SK-N-SH (cell line): ENCODE data around the gene SARS2. TPM values are rescaled to one million over a fixed set of nuclear protein-coding genes. Genes with fewer than 3 reads are reported as not detected.

ENCODE experiments used
- CTCF ChIA-PET: fragments of 300-600, 350-600 bp; formaldehyde crosslinking; extraction: SDS; loops from one replicate; lab custom pipeline; 2021; lab: Yijun Ruan, JAX
- POLR2A ChIA-PET: fragments of 350-600 bp; sonication (Branson Sonifier 250); formaldehyde crosslinking; extraction: SDS; loops from one replicate; lab custom pipeline; 2020; ENCODE audit warnings: antibody characterized with exemption, inconsistent platforms; lab: Yijun Ruan, JAX
- DNase-seq: peaks from one replicate; pipeline ENCODE4 v3.0.0; 2012
- H2AFZ ChIP-seq: fragments of 200-600 bp; sonication (generic); 2 replicates; pipeline ENCODE4 v1.8.1; 2016; ENCODE audit warnings: antibody characterized with exemption, mild to moderate bottlenecking, low read depth
- H3F3A ChIP-seq: fragments of 200-600 bp; sonication (generic); replicated peaks from 2 replicates; pipeline ENCODE3; 2016; ENCODE audit warnings: antibody characterized with exemption, mild to moderate bottlenecking; ENCODE audit not compliant: insufficient read depth
- H3K27ac ChIP-seq, 2 experiments: fragments of 200-500 bp in 1 of 2; fragments of 200-600 bp in 1 of 2; sonication (Bioruptor generic) in 1 of 2; sonication (generic), shearing (Covaris generic) in 1 of 2; 2 replicates each; pipeline versions ENCODE4 v1.5.1 to v1.6.1; 2014 to 2016; ENCODE audit warnings: low read depth in 2 of 2, inconsistent platforms in 1 of 2, low read length in 1 of 2, mild to moderate bottlenecking in 1 of 2, mixed read lengths in 1 of 2
- H3K27me3 ChIP-seq: fragments of 200-600 bp; sonication (generic), shearing (Covaris generic); 2 replicates; pipeline ENCODE4 v1.6.1; 2016; ENCODE audit warnings: mixed run types; ENCODE audit not compliant: insufficient read depth
- H3K36me3 ChIP-seq, 2 experiments: fragments of 200-500 bp in 1 of 2; fragments of 200-600 bp in 1 of 2; sonication (Bioruptor generic) in 1 of 2; sonication (generic) in 1 of 2; replicated peaks in 1 of 2; 2 replicates each; pipeline versions ENCODE3 to v1.5.1; 2014 to 2016; ENCODE audit warnings: low read length in 1 of 2, mild to moderate bottlenecking in 1 of 2; ENCODE audit not compliant: insufficient read depth in 2 of 2, control insufficient read depth in 1 of 2
- H3K4me1 ChIP-seq, 2 experiments: fragments of 200-500 bp in 1 of 2; fragments of 200-600 bp in 1 of 2; sonication (Bioruptor generic) in 1 of 2; sonication (generic), shearing (Covaris generic) in 1 of 2; 2 replicates each; pipeline versions ENCODE4 v1.5.1 to v1.6.1; 2014 to 2016; ENCODE audit warnings: low read depth in 1 of 2, low read length in 1 of 2, mixed run types in 1 of 2; ENCODE audit not compliant: insufficient read depth in 2 of 2, control insufficient read depth in 1 of 2
- H3K4me2 ChIP-seq: fragments of 200-600 bp; sonication (generic), shearing (Covaris generic); 2 replicates; pipeline ENCODE4 v1.6.1; 2017; ENCODE audit warnings: mixed run types
- H3K4me3 ChIP-seq, 2 experiments: fragments of 200-500 bp in 1 of 2; fragments of 200-600 bp in 1 of 2; sonication (Bioruptor generic) in 1 of 2; sonication (generic), shearing (Covaris generic) in 1 of 2; 2 replicates each; pipeline versions ENCODE4 v1.5.1 to v1.8.1; 2014 to 2016; ENCODE audit warnings: low read depth in 2 of 2, inconsistent platforms in 1 of 2, low read length in 1 of 2, mild to moderate bottlenecking in 1 of 2, mixed read lengths in 1 of 2, moderate library complexity in 1 of 2
- H3K79me2 ChIP-seq: fragments of 200-600 bp; sonication (generic); 2 replicates; pipeline ENCODE4 v1.8.1; 2017; ENCODE audit warnings: mild to moderate bottlenecking; ENCODE audit not compliant: insufficient read depth
- H3K9ac ChIP-seq: fragments of 200-600 bp; sonication (generic); 2 replicates; pipeline ENCODE4 v1.6.1; 2017; ENCODE audit warnings: mixed run types
- H3K9me2 ChIP-seq: fragments of 200-600 bp; sonication (generic); 2 replicates; pipeline ENCODE4 v1.6.1; 2017; ENCODE audit warnings: mixed run types
- H3K9me3 ChIP-seq: fragments of 200-600 bp; sonication (generic); 2 replicates; pipeline ENCODE4 v1.6.1; 2017; ENCODE audit warnings: mixed run types, mild to moderate bottlenecking, moderate library complexity
- H4K20me1 ChIP-seq: fragments of 200-600 bp; sonication (generic); 2 replicates; pipeline ENCODE4 v1.6.1; 2017; ENCODE audit warnings: mild to moderate bottlenecking, mixed run types; ENCODE audit not compliant: insufficient read depth
- CHD2 ChIP-seq: fragments of 150-350 bp; IDR thresholded peaks from 2 replicates; pipeline ENCODE4 v1.6.1; 2018; ENCODE audit warnings: low read length; ENCODE audit not compliant: partially characterized antibody
- EP300 ChIP-seq, 2 experiments: IDR thresholded peaks; 2 replicates each; pipeline versions ENCODE4 v1.4.0 to v1.6.1; 2012; ENCODE audit warnings: borderline replicate concordance in 1 of 2, low read depth in 1 of 2, low read length in 1 of 2
- FOSL2 ChIP-seq: IDR thresholded peaks from 2 replicates; pipeline ENCODE4 v1.4.0; 2012; ENCODE audit warnings: low read depth, mild to moderate bottlenecking, moderate library complexity, borderline replicate concordance
- GATA2 ChIP-seq: sonication (generic); formaldehyde crosslinking; IDR thresholded peaks from 2 replicates; pipeline ENCODE4 v1.5.0; 2020; ENCODE audit warnings: mild to moderate bottlenecking, missing genetic modification reagents
- MEF2A ChIP-seq: IDR thresholded peaks from 2 replicates; pipeline ENCODE4 v1.4.0; 2012; ENCODE audit warnings: low read depth, borderline replicate concordance
- NFIC ChIP-seq: IDR thresholded peaks from 2 replicates; pipeline ENCODE4 v1.4.0; 2012; ENCODE audit warnings: borderline replicate concordance
- NRF1 ChIP-seq: IDR thresholded peaks from 2 replicates; pipeline ENCODE4 v1.6.1; 2012; ENCODE audit warnings: low read depth, mild to moderate bottlenecking, low read length
- RAD21 ChIP-seq: IDR thresholded peaks from 2 replicates; pipeline ENCODE4 v1.6.1; 2012; ENCODE audit warnings: mild to moderate bottlenecking, low read length
- RFX5 ChIP-seq: IDR thresholded peaks from 2 replicates; pipeline ENCODE4 v1.6.1; 2012; ENCODE audit warnings: mild to moderate bottlenecking, improper control_type of control experiment, low read length
- RXRA ChIP-seq: IDR thresholded peaks from 2 replicates; pipeline ENCODE4 v1.4.0; 2012; ENCODE audit warnings: low read depth, mild to moderate bottlenecking, borderline replicate concordance
- SIN3A ChIP-seq: IDR thresholded peaks from 2 replicates; pipeline ENCODE4 v1.6.1; 2012; ENCODE audit warnings: low read depth, mild to moderate bottlenecking, low read length, moderate library complexity, borderline replicate concordance
- TCF12 ChIP-seq: IDR thresholded peaks from 2 replicates; pipeline ENCODE4 v1.4.0; 2012
- TEAD4 ChIP-seq: IDR thresholded peaks from 2 replicates; pipeline ENCODE4 v1.4.0; 2012; ENCODE audit warnings: mild to moderate bottlenecking, borderline replicate concordance; ENCODE audit not compliant: insufficient read depth
- WGBS: methylation state at CpG from one replicate; pipeline ENCODE4 v1.1.6; 2017; ENCODE audit warnings: low lambda C conversion rate; 5-methylcytosine and 5-hydroxymethylcytosine counted together
- polyA plus RNA-seq, 3 experiments: library from polyadenylated mRNA; depleted of rRNA; stranded (reverse); fragments of >200 nt; gene quantifications; 2 replicates each; pipeline ENCODE4 v1.2.3, GENCODE V29; 2012
- TF ChIP-seq, protein P1 (sequence below): IDR thresholded peaks from 2 replicates; pipeline ENCODE4 v1.6.1; 2012; ENCODE audit warnings: mild to moderate bottlenecking, low read depth, low read length, moderate library complexity
- TF ChIP-seq, protein P2 (sequence below): IDR thresholded peaks from 2 replicates; pipeline ENCODE4; 2012
- TF ChIP-seq, protein P3 (sequence below): fragments of 150-350 bp; IDR thresholded peaks from 2 replicates; pipeline ENCODE4 v1.6.1; 2016; ENCODE audit warnings: mild to moderate bottlenecking, low read depth, low read length

Gene SARS2
- polyA plus RNA-seq, 1 of the 3 experiments (the other 2 are of a cell fraction): 36.5 TPM

DNA sequence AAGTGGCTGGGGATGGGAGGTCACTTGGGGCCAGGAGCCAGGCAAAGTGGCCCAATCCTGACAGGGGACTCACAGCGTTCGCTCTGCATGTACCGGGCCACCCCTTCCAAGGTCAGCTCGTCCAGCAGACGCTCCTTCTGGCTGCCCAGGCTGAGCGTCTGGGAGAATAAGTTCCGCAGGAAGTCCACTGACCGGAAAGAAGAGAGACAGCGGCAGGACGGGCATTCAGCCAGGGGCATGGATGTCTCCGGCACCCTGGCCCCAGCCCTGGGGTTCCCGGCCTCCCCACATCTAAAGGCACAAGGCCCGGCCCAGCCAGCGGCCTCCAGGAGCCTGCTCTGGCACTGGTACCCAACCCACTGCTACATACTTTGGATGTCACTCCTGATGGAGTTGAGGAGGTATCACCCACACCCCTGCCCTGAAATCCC, 37.2 kb downstream of the SARS2 start:
- ChIA-PET POLR2A (interaction anchor here (1.2 kb wide), 1 partner anchor 14 kb away, joined by 3 read pairs; no protein-coding TSS in a partner anchor), CTCF (interaction anchor here (2.0 kb wide), 1 partner anchor 37 kb away, joined by 5 read pairs; the partner anchor contains the start of genes MRPS12 and SARS2)

DNA sequence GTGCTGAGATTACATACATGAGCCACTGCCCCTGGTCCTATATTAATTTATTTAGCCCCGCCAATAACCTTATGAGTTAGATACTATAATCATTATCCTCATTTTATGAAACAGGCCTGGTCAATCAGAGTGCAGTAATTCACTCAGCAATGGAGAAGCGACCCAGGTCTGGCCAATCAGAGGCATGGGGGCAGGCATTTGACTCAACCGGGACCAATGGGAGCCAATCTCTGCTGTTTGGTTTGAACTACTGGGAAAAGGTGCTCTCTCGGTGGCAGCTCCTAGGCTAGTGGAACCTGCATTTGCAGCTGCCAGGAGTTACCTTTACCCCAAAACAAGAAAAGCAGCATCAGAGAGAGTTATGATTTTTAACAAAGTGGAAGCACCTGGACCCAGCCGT, 37.7 kb downstream of the SARS2 start:
- no peak for DNase-seq
- WGBS: 93% methylated on average over 5 of the region's 5 CpGs
- POLR2A ChIA-PET: no interaction called here
- no peak overlapping the region for H3K4me3 ChIP-seq
- H3K27me3 ChIP-seq: no peaks in the 10 kb centered on the region
- no peak overlapping the region for H3K9ac ChIP-seq
- H3K36me3 ChIP-seq: peaks cover 0 to 8% of the 10 kb centered on the region in 2 experiments
- H2AFZ ChIP-seq: no peak overlapping the region
- no peaks in the 10 kb centered on the region for H4K20me1 ChIP-seq
- no peaks in the 10 kb centered on the region for H3K9me3 ChIP-seq
- TF ChIP-seq MEF2A: no peak
- TF ChIP-seq RAD21: no peak
- no peak for TF ChIP-seq RFX5
- TF ChIP-seq, protein P1, sequence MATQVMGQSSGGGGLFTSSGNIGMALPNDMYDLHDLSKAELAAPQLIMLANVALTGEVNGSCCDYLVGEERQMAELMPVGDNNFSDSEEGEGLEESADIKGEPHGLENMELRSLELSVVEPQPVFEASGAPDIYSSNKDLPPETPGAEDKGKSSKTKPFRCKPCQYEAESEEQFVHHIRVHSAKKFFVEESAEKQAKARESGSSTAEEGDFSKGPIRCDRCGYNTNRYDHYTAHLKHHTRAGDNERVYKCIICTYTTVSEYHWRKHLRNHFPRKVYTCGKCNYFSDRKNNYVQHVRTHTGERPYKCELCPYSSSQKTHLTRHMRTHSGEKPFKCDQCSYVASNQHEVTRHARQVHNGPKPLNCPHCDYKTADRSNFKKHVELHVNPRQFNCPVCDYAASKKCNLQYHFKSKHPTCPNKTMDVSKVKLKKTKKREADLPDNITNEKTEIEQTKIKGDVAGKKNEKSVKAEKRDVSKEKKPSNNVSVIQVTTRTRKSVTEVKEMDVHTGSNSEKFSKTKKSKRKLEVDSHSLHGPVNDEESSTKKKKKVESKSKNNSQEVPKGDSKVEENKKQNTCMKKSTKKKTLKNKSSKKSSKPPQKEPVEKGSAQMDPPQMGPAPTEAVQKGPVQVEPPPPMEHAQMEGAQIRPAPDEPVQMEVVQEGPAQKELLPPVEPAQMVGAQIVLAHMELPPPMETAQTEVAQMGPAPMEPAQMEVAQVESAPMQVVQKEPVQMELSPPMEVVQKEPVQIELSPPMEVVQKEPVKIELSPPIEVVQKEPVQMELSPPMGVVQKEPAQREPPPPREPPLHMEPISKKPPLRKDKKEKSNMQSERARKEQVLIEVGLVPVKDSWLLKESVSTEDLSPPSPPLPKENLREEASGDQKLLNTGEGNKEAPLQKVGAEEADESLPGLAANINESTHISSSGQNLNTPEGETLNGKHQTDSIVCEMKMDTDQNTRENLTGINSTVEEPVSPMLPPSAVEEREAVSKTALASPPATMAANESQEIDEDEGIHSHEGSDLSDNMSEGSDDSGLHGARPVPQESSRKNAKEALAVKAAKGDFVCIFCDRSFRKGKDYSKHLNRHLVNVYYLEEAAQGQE: no peak
- TF ChIP-seq EP300 (IDR thresholded peaks at IDR 0.05; ENCODE audit: borderline replicate concordance in 1 of 2, low read depth in 1 of 2, low read length in 1 of 2): no peak
- TF ChIP-seq FOSL2: no peak
- TF ChIP-seq NRF1: no peak
- TF ChIP-seq GATA2: no peak
- TF ChIP-seq SIN3A: no peak
- TF ChIP-seq RXRA: no peak
- TF ChIP-seq, protein P2, sequence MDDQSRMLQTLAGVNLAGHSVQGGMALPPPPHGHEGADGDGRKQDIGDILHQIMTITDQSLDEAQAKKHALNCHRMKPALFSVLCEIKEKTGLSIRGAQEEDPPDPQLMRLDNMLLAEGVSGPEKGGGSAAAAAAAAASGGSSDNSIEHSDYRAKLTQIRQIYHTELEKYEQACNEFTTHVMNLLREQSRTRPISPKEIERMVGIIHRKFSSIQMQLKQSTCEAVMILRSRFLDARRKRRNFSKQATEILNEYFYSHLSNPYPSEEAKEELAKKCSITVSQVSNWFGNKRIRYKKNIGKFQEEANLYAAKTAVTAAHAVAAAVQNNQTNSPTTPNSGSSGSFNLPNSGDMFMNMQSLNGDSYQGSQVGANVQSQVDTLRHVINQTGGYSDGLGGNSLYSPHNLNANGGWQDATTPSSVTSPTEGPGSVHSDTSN: no peak
- TF ChIP-seq NFIC: no peak
- TF ChIP-seq TCF12: no peak
- no peak for TF ChIP-seq TEAD4
- TF ChIP-seq CHD2: no peak
- TF ChIP-seq, protein P3, sequence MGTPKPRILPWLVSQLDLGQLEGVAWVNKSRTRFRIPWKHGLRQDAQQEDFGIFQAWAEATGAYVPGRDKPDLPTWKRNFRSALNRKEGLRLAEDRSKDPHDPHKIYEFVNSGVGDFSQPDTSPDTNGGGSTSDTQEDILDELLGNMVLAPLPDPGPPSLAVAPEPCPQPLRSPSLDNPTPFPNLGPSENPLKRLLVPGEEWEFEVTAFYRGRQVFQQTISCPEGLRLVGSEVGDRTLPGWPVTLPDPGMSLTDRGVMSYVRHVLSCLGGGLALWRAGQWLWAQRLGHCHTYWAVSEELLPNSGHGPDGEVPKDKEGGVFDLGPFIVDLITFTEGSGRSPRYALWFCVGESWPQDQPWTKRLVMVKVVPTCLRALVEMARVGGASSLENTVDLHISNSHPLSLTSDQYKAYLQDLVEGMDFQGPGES: no peak
- no peak overlapping the region for H3K4me2 ChIP-seq
- H3K9me2 ChIP-seq: no peaks in the 10 kb centered on the region
- H3K79me2 ChIP-seq: no peaks in the 10 kb centered on the region
- H3K4me1 ChIP-seq: no peaks in the 10 kb centered on the region; a peak in 1 of 4 replicates
- H3F3A ChIP-seq: no peaks in the 10 kb centered on the region
- CTCF ChIA-PET: no interaction called here
- no peak overlapping the region for H3K27ac ChIP-seq

More for the DNA sequence above, 37.2 kb downstream of the SARS2 start:
- H3K36me3 ChIP-seq: peaks cover 0 to 8% of the 10 kb centered on the region in 2 experiments
- no peak overlapping the region for H2AFZ ChIP-seq
- H3K27me3 ChIP-seq: no peaks in the 10 kb centered on the region
- no peaks in the 10 kb centered on the region for H3K9me2 ChIP-seq
- H3K9me3 ChIP-seq: no peaks in the 10 kb centered on the region
- WGBS: 97% methylated on average over 11 of the region's 14 CpGs
- H3F3A ChIP-seq: no peaks in the 10 kb centered on the region
- H3K9ac ChIP-seq: no peak overlapping the region
- peaks cover 0 to 2% of the 10 kb centered on the region in 2 experiments; a peak in 1 of 4 replicates for H3K4me1 ChIP-seq
- H3K4me3 ChIP-seq: no peak overlapping the region
- DNase-seq: no peak
- H3K4me2 ChIP-seq: no peak overlapping the region
- H3K27ac ChIP-seq: no peak overlapping the region
- TF ChIP-seq RXRA (no peak), FOSL2 (no peak)
- TF ChIP-seq, all 33 proteins: peak for 0
- Histone ChIP-seq H4K20me1 (no peaks in the 10 kb centered on the region), H3K79me2 (no peaks in the 10 kb centered on the region)
